Iris pigment epithelial cell (primary cell): Measurements from ENCODE around the gene MYH9.

Experiments used
- DNase-seq: peaks from one replicate; pipeline ENCODE4 v3.0.0-alpha.2; 2011; ENCODE audit warnings: low read depth

The MYH9 gene

GRCh38 chr22:36311386-36312085, 76.2 kb downstream of the MYH9 start:
- DNase-seq, result peak; percentile 36

- DNase-seq, result no peak
These were observed 78.9 kb downstream of the MYH9 start for GRCh38 chr22:36308880-36309279.

- DNase-seq, result no peak
These were observed 81.5 kb downstream of the MYH9 start for GRCh38 chr22:36306227-36306626.

GRCh38 chr22:36305813-36306212, 82.0 kb downstream of the MYH9 start:
- no peak for DNase-seq

GRCh38 chr22:36304429-36304828, 83.3 kb downstream of the MYH9 start:
- peak; percentile 32 for DNase-seq

GRCh38 chr22:36303874-36304273, 83.9 kb downstream of the MYH9 start:
- no peak for DNase-seq

- no peak for DNase-seq
These were observed 84.7 kb downstream of the MYH9 start for GRCh38 chr22:36303115-36303467.

GRCh38 chr22:36302439-36303114, 85.2 kb downstream of the MYH9 start:
- DNase-seq, result no peak

- peak; percentile 91 for DNase-seq
These were observed 85.9 kb downstream of the MYH9 start for GRCh38 chr22:36301851-36302250.

- peak; percentile 56 for DNase-seq
These were observed 86.4 kb downstream of the MYH9 start for GRCh38 chr22:36301384-36301828.

- DNase-seq, result no peak
These were observed 87.2 kb downstream of the MYH9 start for GRCh38 chr22:36300396-36301212.

GRCh38 chr22:36299911-36300310, 87.9 kb downstream of the MYH9 start:
- DNase-seq, result no peak

- no peak for DNase-seq
These were observed 88.5 kb downstream of the MYH9 start for GRCh38 chr22:36299295-36299694.

- no peak for DNase-seq
These were observed 89.2 kb downstream of the MYH9 start for GRCh38 chr22:36298601-36299000.

GRCh38 chr22:36298118-36298517, 89.6 kb downstream of the MYH9 start:
- DNase-seq, result no peak

- no peak for DNase-seq
These were observed 90.2 kb downstream of the MYH9 start for GRCh38 chr22:36297568-36297967.

GRCh38 chr22:36296690-36297089, 91.1 kb downstream of the MYH9 start:
- no peak for DNase-seq

- DNase-seq, result no peak
These were observed 92.5 kb downstream of the MYH9 start for GRCh38 chr22:36295247-36295646.

GRCh38 chr22:36294801-36295200, 93.0 kb downstream of the MYH9 start:
- no peak for DNase-seq

- DNase-seq, result no peak
These were observed 93.5 kb downstream of the MYH9 start for GRCh38 chr22:36294293-36294620.

- DNase-seq, result no peak
These were observed 94.0 kb downstream of the MYH9 start for GRCh38 chr22:36293606-36294292.

- no peak for DNase-seq
These were observed 94.8 kb downstream of the MYH9 start for GRCh38 chr22:36292823-36293530.
